T follicular helper cell (primary cell): ENCODE measurements around the gene ALDH1A3.

Experiments
- DNase-seq: peaks from one replicate; pipeline ENCODE4 v3.0.0-alpha.2; 2020; ENCODE audit warnings: low read depth

Gene ALDH1A3

GRCh38 chr15:100901702-100902435 is 22.2 kb downstream of the ALDH1A3 start:
- no peak for DNase-seq

GRCh38 chr15:100902436-100903167 is 23.0 kb downstream of the ALDH1A3 start:
- no peak for DNase-seq

GRCh38 chr15:100903168-100903554 is 23.5 kb downstream of the ALDH1A3 start:
- DNase-seq, result no peak

GRCh38 chr15:100905850-100906249 is 26.2 kb downstream of the ALDH1A3 start:
- DNase-seq, result no peak

- DNase-seq, result no peak
These were observed 28.8 kb downstream of the ALDH1A3 start for GRCh38 chr15:100908466-100908865.

- no peak for DNase-seq
These were observed 29.9 kb downstream of the ALDH1A3 start for GRCh38 chr15:100909565-100909964.

GRCh38 chr15:100909989-100910955 is 30.6 kb downstream of the ALDH1A3 start:
- no peak for DNase-seq

- DNase-seq, result no peak
These were observed 31.5 kb downstream of the ALDH1A3 start for GRCh38 chr15:100911086-100911485.

GRCh38 chr15:100913961-100914360 is 34.3 kb downstream of the ALDH1A3 start:
- DNase-seq, result no peak

GRCh38 chr15:100914876-100915275 is 35.2 kb downstream of the ALDH1A3 start:
- DNase-seq, result no peak

- DNase-seq, result peak; percentile 34
These were observed 38.5 kb downstream of the ALDH1A3 start for GRCh38 chr15:100918034-100918689.

GRCh38 chr15:100918690-100919480 is 39.3 kb downstream of the ALDH1A3 start, which contains the start of gene LRRK1:
TSS of gene LRRK1 (plus strand) at chr15:100919357. CDS start at chr15:100924633, 5,276 bp downstream.
- no peak for DNase-seq

- no peak for DNase-seq
These were observed 40.1 kb downstream of the ALDH1A3 start for GRCh38 chr15:100919481-100920405.

GRCh38 chr15:100920516-100921135 is 41.0 kb downstream of the ALDH1A3 start:
- DNase-seq, result no peak

- no peak for DNase-seq
These were observed 42.8 kb downstream of the ALDH1A3 start for GRCh38 chr15:100922192-100923040.

- no peak for DNase-seq
These were observed 43.4 kb downstream of the ALDH1A3 start for GRCh38 chr15:100923076-100923475.

GRCh38 chr15:100923902-100924301 is 44.3 kb downstream of the ALDH1A3 start:
- no peak for DNase-seq

- DNase-seq, result no peak
These were observed 44.8 kb downstream of the ALDH1A3 start for GRCh38 chr15:100924436-100924835.
